H1 (cell line): ENCODE results near the gene ATP6V1A. TPM values are rescaled to one million over a fixed set of nuclear protein-coding genes. Genes with fewer than 3 reads are reported as not detected.

Experiments used
- CHD1 ChIP-seq: IDR thresholded peaks from 2 replicates; pipeline ENCODE4 v1.6.1; 2012; ENCODE audit warnings: low read depth, low read length, improper control_type of control experiment
- CHD7 ChIP-seq: fragments of 300-600 bp; sonication (generic); IDR thresholded peaks from 2 replicates; pipeline ENCODE4 v1.7.1; 2012; ENCODE audit warnings: low read length, moderate library complexity, mild to moderate bottlenecking, inconsistent platforms; ENCODE audit not compliant: insufficient replicate concordance
- KDM1A ChIP-seq: fragments of 200-600, 300-600 bp; sonication (generic); IDR thresholded peaks from 2 replicates; pipeline ENCODE4 v1.7.1; 2016; ENCODE audit warnings: mild to moderate bottlenecking, low read length, borderline replicate concordance
- polyA plus RNA-seq, 7 experiments: library from polyadenylated mRNA; depleted of rRNA in 3 of 7; stranded (reverse) in 5 of 7; unstranded in 2 of 7; fragments of >200 nt in 5 of 7; fragments of 200-250 nt in 2 of 7; gene quantifications; 1 replicate in 5 of 7; 2 replicates in 1 of 7; 4 replicates in 1 of 7; pipeline versions ENCODE4 v1.2.1 to v1.2.3, GENCODE V29; 2011 to 2013; ENCODE audit warnings: missing spikeins in 2 of 7, mixed read lengths in 2 of 7
- total RNA-seq: library from RNA; stranded (reverse); fragmentation: NEBNext Ultra II Directional; extraction: Animal tissue kit (Norgen Biotek cat#: 25700); gene quantifications from 2 replicates; pipeline ENCODE4 v1.2.1, GENCODE V29; 2021

Gene ATP6V1A
- total and polyA plus RNA-seq, 2 of the 8 experiments (the other 6 are each of a cell fraction or from before 2014, with no cell fraction given), result 15.4 to 90.9 TPM

- TF ChIP-seq CHD7 (no peak), CHD1 (no peak), KDM1A (peak; percentile 73; the same call in 1 of the 2 replicates)
Observed at GRCh38 chr3:113758389-113759024, 11.7 kb downstream of the ATP6V1A start (continued).
